GM21786 (cell line): ENCODE results near the gene KRT34.
"Not testable (repeated sequence)": the region's sequence is repeated elsewhere in the genome, so short reads cannot be mapped to it uniquely, and the experiment has no call there.

Source experiments
- ATAC-seq: cut with Tn5 transposase; IDR thresholded peaks from one replicate; pipeline ENCODE4 v1.9.1; 2021; ENCODE audit not compliant: unreplicated experiment

KRT34 gene

DNA sequence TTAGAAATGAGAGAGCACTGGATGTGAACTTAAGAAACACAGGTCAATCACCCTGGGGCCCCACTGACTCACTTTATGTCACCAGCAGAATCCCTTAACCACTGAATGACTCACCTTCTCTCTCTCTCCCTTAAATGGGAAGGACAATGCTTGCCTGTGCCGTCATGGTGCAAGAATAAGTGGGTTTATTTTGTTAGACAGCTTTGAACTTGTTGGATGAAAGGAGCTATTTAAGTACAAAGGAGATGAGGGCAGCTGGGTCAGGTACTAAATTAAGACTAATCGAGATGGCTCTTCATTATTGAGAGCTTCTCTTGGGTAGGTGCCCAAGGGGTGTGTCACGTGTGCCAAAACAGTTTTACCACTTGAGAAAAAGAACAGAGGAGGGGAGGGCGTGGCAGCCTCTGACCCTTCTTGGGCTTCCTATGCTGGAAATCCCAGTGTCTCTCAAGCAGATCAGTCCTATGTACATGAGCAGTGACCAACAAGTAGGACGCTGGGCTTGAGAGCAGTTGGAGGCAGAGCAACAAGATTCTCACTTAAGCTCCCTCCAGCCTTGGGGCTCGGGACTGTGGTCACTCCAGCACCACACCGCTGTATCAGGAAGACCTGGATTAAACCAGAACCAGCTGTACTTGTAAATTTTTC lies 22.0 kb upstream of the KRT34 start:
- ATAC-seq = no peak

DNA sequence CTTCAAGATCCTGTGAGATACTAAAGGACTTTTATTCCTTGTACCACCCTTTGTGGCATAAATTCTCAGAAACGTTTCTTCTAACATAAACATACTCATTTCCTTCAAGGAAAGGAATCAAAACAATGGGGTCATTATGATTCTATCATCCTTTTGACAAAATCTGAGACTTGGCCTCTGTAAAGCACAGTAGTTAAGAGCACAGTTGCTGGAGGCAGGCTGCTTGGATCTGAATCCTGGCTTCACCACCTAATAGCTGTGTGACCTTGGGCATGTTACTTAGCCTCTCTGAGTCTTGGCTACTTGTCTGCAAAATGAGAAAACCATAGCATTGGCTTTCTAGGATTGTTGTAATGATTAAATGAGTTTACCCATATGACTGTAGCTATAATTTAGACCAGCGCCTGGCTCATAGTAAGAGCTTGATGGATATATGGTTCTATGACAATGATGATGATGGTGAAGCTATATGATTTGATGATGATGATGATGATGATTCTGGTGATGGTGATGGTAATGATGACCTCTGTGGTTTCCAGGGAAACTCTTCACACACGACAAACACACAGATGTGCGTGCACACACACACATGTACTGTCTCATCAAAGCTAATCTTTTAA lies 21.4 kb upstream of the KRT34 start:
- no peak for ATAC-seq

DNA sequence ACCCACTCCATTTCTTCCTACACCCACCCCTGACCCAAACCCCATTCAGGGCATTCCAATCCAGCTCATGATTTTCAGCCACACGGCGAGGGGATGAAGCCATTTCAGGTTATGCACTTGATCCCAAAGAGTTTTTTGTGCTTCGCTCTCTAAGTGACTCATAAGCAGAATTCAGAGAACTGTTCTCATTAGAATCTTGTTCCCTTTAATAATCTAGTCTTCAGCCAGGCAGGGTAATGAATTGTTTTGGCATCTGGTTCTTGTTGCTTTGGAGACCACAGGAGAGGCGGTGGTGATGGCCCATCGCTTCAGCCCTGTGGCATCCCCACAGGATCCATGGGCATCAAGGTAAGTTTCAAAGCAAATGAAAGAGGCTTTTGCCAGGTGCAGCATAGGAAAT lies 20.1 kb upstream of the KRT34 start:
- no peak for ATAC-seq

DNA sequence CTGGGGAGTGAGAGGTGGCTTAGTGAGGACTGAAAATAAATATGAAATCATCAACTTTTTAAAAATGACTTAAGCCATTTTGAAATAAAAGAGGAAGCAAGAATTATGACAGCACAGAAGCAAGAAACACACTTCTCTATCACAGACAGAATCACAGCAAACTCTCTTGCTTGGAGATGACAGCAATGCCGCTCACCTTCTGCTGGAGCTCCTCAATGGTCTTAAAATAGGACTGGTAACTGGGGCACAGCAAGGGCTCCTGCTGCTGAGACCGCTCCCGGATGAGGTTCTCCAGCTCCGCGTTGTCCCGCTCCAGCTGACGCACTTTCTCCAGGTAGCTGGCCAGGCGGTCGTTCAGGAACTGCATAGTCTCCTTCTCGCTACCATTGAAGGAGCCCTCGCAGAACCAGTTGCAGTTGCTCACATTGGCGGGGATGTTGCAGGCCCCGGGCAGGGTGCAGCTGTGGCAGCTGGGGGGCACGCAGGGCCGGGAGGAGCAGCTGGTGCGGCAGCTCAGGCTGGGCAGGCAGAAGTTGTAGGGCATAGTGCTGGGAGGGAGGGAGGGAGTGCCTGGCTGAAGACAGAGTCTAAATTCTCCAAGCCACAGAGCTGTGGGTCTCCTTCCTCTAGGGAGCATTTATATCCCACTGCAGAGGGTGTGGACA lies 15.0 kb upstream of the KRT34 start, which contains the start of gene KRT31:
Gene KRT31 (minus strand): TSS at position 613 of the 665 bp plus-strand sequence. CDS start 69 bp downstream, at position 544.
- no peak for ATAC-seq

DNA sequence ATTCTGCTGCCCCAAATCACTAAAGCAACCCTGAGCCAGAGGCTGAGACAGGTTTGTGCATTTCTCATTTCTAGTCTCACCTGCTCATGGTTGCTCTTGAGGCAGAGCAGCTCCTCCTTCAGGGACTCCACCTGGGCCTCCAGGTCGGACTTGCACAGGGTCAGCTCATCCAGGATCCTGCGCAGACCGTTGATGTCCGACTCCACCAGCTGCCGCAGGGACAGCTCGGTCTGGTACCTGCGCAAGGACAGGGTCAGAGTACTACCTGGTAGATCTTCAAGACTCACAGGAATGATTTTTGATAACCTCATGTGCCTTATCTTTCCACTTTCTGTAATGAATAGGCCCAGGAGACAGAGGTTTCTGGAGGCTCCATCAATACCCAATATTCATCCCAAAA lies 14.2 kb upstream of the KRT34 start:
- ATAC-seq = no peak

DNA sequence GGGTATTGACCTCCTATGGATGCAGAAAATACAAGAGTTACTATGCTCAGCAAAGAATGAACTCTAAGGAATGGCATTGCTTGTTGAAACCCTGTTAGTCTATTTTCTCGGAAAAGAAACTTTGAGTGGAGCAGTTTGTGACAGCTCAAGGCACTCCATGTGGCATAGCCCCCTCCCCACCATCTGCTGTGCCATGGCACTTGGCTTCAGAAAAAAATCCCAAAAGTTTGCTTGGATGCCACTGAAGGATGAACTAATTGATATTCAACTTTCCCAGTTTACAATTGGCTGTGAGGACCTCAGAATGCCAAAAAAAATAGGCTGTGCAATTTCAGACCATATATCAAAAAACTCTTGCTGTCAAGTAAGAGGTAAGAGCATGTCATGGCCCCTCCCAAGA lies 13.5 kb upstream of the KRT34 start:
- no peak for ATAC-seq

DNA sequence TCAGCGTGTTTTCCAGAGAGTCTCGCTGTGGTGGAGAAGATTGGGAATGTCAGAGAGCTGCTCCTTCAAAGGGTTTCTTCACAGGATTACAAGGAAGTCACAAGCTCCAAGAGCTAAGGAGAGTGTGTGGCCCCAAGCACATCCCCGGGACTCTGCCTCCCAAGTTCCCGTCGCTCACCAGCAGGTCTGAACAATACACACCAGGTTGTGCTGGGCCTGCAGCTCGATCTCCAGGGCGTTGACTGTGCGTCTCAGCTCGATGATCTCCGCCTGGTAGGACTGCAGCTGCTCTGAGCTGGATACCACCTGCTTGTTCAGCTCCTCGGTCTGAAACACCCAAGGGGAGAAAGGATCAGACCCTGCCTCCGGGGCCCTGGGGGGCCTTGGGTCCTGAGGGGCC lies 12.9 kb upstream of the KRT34 start:
- ATAC-seq = not testable (repeated sequence)

DNA sequence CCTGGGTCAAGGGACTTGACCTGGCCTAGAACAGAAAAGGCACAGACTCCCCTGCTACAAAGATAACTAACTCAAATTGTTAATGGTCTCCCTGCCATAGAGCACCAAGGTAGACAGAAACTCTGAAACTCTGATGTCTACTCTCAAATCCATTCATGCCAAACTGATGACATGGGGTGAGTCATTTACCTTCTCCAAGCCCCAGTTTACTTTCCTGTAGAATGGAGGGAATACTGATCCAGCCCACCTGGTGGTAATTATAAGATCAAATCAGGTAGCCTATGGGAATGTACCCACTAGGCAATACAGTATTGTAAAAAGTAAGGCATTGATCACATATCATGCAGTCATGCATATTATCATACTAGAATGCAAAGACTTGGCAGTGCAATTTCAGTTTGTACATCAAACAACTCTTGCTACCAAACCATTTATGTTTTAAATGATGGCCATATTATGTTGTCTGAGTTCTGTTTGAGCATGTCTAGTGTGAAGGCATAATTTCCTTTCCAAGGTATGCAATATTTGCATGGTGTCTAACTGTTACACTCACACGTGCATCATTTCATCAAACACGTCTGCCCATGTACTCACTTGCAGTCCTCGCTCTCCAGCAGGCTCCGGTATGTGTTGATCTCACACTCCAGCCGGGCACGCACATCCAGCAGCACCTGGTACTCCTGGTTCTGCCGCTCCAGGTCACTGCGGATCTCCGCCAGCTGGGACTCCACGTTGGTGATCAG lies 12.3 kb upstream of the KRT34 start:
- ATAC-seq = no peak

DNA sequence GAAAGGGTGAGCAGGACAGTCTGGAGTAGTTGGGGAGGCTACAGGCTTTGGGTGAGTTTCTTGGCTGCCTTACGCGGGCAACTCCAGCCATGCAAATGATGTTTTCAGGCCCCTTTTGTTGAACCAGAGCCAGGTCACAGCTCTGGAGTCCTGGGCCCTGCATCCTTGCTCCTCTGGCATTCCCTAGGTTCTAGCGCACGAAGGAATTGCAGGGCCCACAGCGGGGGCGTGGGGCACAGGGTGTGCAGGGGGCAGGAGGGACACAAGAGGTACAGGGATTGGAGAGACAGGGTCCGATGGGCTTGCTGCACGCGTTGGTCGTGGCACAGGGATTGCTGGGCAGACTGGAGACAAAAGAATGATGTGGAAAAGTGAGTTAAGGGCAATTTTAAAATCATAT lies 11.7 kb upstream of the KRT34 start:
- ATAC-seq = no peak

DNA sequence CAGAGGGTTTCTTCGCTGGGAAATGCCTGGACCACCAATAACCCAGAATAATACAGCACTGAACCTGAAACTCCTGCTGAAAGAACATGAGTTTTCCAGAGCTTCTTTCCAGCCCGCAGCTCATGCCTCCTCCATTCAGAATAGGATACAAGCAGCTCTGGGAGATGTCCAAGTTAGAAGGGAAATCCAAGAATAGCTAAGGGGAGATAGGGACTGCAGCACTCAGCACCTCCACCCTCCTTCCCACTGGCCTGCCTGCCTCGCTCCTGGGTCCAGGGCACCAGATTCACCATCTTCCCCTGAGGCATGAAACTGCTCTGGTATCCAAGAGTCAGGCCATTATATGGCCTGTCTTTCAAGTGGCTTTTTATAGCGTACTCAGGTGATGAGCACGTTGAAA lies 11.2 kb upstream of the KRT34 start:
- no peak for ATAC-seq

DNA sequence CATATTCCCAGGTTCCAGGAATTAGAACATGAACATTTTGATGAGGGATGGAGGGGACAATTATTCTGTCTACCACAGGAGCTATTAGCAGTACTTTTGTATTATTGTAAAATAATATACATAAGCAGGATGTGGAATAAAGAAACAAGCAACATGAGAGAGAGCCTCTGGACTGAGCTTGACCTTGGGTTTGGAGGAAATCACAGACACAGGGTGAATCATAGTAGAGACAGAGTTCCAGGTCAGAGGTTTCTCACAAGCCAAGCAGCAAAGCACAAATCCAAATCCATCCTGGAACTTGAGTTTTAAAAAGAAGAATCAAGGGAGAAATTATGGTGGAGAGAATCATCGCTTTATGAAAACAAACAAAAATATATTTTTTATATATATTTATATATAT lies 10.2 kb upstream of the KRT34 start:
- ATAC-seq = no peak

DNA sequence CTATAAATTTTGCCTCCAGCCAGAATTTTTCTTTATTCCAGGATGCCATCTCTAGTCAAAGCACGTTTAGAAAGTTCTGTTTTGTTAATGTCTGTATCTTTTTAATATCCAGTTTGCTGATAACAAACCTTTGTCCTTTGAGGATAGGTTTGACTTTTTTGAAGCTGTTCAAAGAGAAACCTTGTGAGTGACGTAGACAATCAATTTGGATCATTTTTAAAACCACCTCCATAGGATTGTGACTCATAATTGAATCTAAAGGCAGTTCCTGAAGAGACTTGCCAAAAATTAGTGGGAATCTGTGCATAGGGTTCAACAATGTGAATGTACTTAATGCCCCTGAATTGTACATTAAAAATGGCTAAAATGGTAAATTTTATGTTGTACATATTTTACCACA lies 9.4 kb upstream of the KRT34 start:
- no peak for ATAC-seq

DNA sequence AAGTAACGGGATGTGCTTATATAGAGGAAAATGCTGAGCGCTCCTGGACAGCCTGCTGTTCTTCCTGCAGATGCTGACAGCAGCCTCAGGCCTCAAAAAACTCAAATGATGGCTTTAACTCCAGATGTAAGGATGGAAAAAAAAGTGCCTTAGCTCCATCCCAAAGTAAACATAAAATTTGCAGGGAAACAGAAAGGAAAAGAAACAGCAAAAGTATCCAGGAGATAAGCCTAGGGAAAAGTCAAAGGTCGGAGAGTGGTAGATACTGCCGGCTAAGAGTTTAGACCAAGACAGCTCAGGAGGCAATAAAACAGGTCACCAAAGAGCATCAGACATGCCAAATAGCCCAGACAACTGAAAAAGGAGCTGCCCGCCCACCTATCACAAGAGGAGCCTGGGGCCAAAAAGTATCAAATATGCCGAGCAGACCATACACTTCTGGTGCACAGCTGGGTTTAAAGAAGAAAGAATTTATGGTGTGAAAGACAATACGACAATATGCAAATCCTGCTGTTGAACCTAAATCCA lies 8.4 kb upstream of the KRT34 start:
- no peak for ATAC-seq

DNA sequence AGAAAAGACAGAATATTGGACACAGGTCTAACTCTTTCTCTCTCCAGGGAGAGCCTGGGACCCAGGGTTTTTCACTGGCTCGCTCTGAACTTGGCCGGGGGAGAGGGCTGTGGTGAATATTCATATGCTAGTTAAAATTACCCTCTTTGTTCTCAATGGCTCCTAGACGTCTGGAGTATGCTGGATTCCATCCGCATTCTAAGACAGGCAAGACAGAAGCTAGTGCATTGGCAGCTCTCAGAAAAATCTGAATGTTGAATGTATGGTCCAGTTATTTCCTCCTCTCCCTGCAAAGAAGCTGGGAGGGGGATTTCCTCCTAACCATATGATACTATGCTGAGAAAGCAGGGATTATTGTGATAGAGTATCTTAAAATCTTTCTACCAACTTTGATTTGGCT lies 5.6 kb upstream of the KRT34 start:
- no peak for ATAC-seq

DNA sequence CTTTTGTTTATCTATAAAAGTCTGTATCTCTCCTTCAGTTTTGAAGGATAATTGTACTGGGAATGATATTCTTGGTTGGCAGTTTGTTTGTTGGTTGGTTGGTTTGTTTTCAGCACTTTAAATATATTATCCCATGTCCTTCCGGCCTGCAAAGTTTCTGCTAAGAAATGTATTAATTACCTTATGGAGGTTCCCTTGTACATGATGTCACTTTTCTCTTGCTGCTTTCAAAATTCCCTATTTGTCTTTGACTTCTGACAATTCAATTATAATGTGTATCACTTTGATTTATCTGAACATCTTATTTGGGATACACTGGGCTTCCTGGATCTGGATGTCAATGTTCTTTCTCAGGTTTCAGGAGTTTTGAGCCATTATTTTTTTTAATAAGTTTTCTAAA lies 4.1 kb upstream of the KRT34 start:
- no peak for ATAC-seq

DNA sequence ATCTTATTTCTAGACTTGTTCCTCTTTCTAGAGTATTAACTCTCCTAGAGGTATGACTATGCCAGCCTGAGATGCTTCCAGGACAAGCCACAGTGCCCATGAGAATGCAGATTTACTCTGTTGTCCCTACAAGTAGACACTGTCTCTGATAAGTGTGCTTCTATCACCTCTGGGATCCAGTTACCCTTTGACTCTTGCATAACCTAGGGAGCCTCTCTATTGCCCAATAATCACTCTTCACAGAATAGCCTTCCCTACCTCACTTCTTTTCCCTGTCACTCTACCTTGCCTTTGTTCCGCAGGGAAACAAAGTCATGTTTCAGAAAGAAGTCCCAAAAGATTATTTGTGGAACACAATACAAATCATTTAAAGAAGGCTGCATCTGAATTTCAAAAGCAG lies 1.6 kb upstream of the KRT34 start:
- no peak for ATAC-seq

DNA sequence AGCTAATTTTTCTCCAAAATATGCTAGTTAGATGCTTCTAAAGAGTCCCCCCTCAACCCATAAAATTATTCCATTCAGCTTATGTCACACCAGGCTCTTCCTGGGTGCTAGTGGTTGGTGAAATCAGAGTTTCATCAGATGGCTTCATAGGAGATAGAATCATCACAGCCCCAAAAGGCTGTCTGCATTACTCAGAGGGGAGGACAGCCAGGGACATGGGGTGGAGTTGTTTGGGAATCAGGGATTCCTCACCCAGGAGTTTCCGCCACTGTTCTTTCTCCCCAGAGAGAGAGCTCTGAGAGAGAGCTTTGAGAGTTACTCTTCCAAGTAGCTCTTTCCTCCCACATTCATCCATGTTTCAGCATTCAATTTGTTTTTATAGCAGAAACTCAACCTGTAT lies 288 bp upstream of the KRT34 start:
- no peak for ATAC-seq

DNA sequence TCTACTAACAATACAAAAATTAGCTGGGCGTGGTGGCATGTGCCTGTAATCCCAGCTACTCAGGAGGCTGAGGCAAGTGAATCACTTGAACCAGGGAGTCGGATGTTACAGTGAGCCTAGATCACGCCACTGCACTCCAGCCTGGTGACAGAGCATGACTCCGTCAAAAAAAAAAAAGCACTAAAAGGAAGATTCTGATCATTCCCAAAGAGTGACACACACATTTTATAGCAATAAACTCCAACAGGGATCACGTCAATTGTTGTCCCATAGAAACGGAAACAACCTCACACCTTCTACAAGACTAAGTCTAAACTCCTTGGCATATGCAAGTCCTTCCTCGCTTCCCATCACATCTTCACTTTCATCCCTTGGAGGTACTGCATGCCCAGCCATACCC lies 2.0 kb downstream of the KRT34 start:
- ATAC-seq = not testable (repeated sequence)

DNA sequence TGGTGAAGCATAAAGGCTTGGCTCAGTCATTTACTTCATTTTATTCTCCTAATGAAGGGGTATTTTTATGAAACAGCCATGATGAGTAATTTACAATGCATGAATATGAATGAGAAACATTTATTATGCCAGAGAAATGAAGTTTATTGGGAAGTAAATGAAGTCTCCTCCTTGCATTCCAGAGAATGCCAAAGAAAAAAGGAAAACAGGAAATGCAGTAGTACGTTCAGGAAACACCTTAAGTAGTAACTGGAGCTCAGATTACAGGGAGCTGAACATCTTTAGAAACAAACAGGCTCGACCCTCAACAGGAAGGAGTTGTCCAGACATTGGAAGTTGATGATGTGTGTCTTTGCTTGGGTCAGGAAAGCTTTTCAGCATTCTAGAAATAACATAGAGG lies 4.6 kb downstream of the KRT34 start:
- ATAC-seq = no peak

DNA sequence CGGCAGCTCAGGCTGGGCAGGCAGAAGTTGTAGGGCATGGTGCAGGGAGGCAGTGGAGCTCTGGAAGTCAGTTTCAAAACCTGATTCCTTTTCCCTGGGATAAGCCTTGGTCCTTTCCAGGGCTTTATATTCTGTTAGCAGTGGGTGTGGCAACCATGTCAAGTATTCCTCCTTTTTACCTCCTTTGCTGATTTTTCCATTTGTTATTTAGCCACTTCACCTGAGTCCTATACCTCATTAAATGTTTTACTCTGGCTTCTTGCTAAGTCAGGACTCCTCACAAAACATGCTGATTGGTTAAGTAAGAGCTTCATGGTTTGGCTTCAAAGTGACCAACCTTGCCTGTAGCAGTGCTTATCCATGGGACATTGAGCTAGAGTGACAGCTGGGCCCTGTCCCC lies 12.4 kb downstream of the KRT34 start, which contains the start of gene KRT33B:
Gene KRT33B (minus strand): TSS at position 101 of the 400 bp plus-strand sequence. CDS start 63 bp downstream, at position 38.
- no peak for ATAC-seq

DNA sequence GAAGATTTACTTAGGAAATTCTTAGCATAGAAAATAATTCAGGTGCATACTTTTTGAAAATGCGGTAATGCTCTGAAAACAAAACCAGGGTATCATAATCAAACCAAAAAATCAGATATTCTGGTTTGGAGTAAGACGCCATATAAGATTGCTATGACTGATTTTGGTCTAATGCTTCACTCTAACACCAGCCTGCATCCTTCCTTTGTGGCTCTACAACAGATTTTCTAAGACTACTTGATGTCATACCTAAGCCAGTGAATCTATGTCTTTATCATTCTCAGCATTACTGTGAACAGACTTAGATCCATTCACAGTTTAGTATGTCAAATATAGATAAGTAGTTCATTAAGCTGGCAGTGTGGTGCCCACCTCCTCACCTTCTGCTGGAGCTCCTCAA lies 13.1 kb downstream of the KRT34 start:
- no peak for ATAC-seq
